K562 (cell line): ENCODE measurements around the gene ZNF512B. TPM values are rescaled to one million over a fixed set of nuclear protein-coding genes. Genes with fewer than 3 reads are reported as not detected.

Experiments
- ATF1 ChIP-seq, 2 experiments: fragments of 450-650 bp in 1 of 2; IDR thresholded peaks; 2 replicates each; pipeline ENCODE4 v1.6.1; 2016; ENCODE audit warnings: missing compliant biosample characterization in 1 of 2, missing genetic modification characterization in 1 of 2
- CBX8 ChIP-seq: fragments of 200-600 bp; sonication (generic); IDR thresholded peaks from 2 replicates; pipeline ENCODE4 v1.6.1; 2012; ENCODE audit warnings: borderline replicate concordance, mixed run types, low read depth, mild to moderate bottlenecking, moderate library complexity, mixed read lengths, low read length, control low read depth, inconsistent platforms; ENCODE audit not compliant: poor library complexity, severe bottlenecking; ENCODE audit errors: extremely low read depth
- PCBP2 ChIP-seq: fragments of 200-400 bp; formaldehyde crosslinking; IDR thresholded peaks from 2 replicates; pipeline ENCODE4 v1.6.1; 2018; ENCODE audit warnings: low read length, low read depth, mild to moderate bottlenecking, moderate library complexity; ENCODE audit not compliant: poor library complexity, severe bottlenecking
- POLR2AphosphoS5 ChIP-seq: IDR thresholded peaks from 2 replicates; pipeline ENCODE4 v1.6.1; 2011; ENCODE audit warnings: mild to moderate bottlenecking, low read depth, low read length, moderate library complexity; ENCODE audit not compliant: control insufficient read depth, insufficient read depth
- RBM39 ChIP-seq: fragments of 200-400 bp; formaldehyde crosslinking; optimal IDR thresholded peaks from 2 replicates; pipeline ENCODE3; 2018; ENCODE audit warnings: low read depth, low read length
- RCOR1 ChIP-seq, 2 experiments: IDR thresholded peaks; 2 replicates each; pipeline ENCODE4 v1.6.1; 2012; ENCODE audit warnings: low read depth in 2 of 2, low read length in 2 of 2, borderline replicate concordance in 1 of 2, improper control_type of control experiment in 1 of 2
- TCF7L2 ChIP-seq: fragments of 150-350 bp; IDR thresholded peaks from 2 replicates; pipeline ENCODE4 v1.6.1; 2016; ENCODE audit warnings: low read depth, mild to moderate bottlenecking, low read length, moderate library complexity
- ZKSCAN3 ChIP-seq: fragments of 250-450 bp; sonication (Bioruptor Pico); IDR thresholded peaks from 2 replicates; pipeline ENCODE4 v1.4.0; 2020
- polyA plus RNA-seq, 8 experiments: library from polyadenylated mRNA; depleted of rRNA in 4 of 8; stranded (reverse) in 5 of 8; unstranded in 3 of 8; fragments of >200 nt; fragmentation: Nextera tagmentation in 2 of 8; fragmentation: Illumina TruSeq in 1 of 8; extraction: Ambion mirVana in 2 of 8; extraction: Trizol in 1 of 8; gene quantifications; 2 replicates each; pipeline versions ENCODE4 v1.2.1 to v1.2.3, GENCODE V29; 2011 to 2014; ENCODE audit warnings: inconsistent platforms in 1 of 8, missing spikeins in 1 of 8
- total RNA-seq, 7 experiments: library from RNA; depleted of rRNA in 6 of 7; stranded (reverse); fragments of >200 nt in 6 of 7; fragmentation: Illumina TruSeq in 2 of 7; extraction: Trizol in 2 of 7; gene quantifications; 2 replicates each; pipeline versions ENCODE4 v1.2.1 to v1.2.3, GENCODE V29; 2011 to 2021; ENCODE audit warnings: low replicate concordance in 1 of 7
- TF ChIP-seq, protein P1 (sequence below), 2 experiments: fragments of 450-650 bp in 1 of 2; sonication (generic) in 1 of 2; formaldehyde crosslinking in 1 of 2; IDR thresholded peaks; 2 replicates each; pipeline versions ENCODE4 v1.7.1 to v1.9.0; 2016 to 2022; ENCODE audit warnings: inconsistent platforms in 1 of 2, mild to moderate bottlenecking in 1 of 2, missing genetic modification reagents in 1 of 2
- TF ChIP-seq, protein P2 (sequence below): fragments of 250-450 bp; sonication (Bioruptor Pico); IDR thresholded peaks from 2 replicates; pipeline ENCODE4 v1.4.0; 2020
- TF ChIP-seq, protein P3 (sequence below): sonication (generic); formaldehyde crosslinking; IDR thresholded peaks from 2 replicates; pipeline ENCODE4 v1.9.0; 2022; ENCODE audit warnings: mild to moderate bottlenecking, missing genetic modification reagents

ZNF512B gene
- total and polyA plus RNA-seq, 9 of the 15 experiments (the other 6 are each of a cell fraction or from before 2014, with no cell fraction given), result 0.01 to 27.8 (median 8.2) TPM

DNA sequence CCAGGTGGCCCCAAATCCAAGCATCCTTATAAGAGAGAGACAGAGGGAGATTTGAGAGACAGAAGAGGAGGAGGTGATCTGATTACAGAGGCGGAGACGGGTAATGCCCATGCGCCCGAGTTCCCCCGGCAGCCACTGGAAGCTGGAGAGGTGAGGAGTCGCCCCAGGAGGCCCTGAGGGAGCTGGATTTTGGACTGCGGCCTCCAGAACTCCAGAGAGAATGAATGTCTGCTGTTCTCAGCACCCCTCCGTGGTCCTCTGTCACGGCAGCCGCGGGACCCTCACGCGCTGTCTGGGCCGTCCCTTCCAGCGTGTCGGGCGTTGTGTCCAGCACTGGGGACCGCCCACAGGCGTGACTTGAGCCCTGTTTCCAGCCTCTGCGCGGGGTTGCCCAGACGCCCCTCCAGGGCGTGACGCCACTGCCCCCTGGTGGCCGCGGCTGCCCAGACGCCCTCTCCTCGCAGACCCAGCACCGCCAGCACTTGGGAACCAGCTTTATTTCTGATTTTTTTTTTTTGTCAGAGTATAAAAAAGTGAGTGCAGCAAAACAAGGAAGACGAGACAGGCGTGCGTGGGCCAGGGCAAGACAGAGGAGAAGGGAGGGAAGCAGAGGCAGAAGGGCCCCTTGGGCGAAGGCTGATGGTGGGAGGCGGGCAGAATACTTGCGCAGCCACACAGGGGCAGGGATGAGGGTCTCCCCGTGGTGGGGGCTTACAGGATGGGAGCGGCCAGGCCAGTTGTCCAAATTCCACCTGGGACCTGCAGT lies 4.1 kb upstream of the ZNF512B start (continued):
- TF ChIP-seq, protein P1, sequence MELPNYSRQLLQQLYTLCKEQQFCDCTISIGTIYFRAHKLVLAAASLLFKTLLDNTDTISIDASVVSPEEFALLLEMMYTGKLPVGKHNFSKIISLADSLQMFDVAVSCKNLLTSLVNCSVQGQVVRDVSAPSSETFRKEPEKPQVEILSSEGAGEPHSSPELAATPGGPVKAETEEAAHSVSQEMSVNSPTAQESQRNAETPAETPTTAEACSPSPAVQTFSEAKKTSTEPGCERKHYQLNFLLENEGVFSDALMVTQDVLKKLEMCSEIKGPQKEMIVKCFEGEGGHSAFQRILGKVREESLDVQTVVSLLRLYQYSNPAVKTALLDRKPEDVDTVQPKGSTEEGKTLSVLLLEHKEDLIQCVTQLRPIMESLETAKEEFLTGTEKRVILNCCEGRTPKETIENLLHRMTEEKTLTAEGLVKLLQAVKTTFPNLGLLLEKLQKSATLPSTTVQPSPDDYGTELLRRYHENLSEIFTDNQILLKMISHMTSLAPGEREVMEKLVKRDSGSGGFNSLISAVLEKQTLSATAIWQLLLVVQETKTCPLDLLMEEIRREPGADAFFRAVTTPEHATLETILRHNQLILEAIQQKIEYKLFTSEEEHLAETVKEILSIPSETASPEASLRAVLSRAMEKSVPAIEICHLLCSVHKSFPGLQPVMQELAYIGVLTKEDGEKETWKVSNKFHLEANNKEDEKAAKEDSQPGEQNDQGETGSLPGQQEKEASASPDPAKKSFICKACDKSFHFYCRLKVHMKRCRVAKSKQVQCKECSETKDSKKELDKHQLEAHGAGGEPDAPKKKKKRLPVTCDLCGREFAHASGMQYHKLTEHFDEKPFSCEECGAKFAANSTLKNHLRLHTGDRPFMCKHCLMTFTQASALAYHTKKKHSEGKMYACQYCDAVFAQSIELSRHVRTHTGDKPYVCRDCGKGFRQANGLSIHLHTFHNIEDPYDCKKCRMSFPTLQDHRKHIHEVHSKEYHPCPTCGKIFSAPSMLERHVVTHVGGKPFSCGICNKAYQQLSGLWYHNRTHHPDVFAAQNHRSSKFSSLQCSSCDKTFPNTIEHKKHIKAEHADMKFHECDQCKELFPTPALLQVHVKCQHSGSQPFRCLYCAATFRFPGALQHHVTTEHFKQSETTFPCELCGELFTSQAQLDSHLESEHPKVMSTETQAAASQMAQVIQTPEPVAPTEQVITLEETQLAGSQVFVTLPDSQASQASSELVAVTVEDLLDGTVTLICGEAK (IDR thresholded peaks at IDR 0.05), result no peak
- TF ChIP-seq, protein P1 (CRISPR knock-in tag; IDR thresholded peaks at IDR 0.05), result no peak
- TF ChIP-seq RBM39 (no peak), PCBP2 (no peak), TCF7L2 (no peak), ZKSCAN3 (no peak), CBX8 (no peak), RCOR1 (IDR thresholded peaks at IDR 0.05; ENCODE audit: borderline replicate concordance in 1 of 2, low read depth in 2 of 2, low read length in 2 of 2) (0 out of 4 replicates have a peak, but pooled peaks of 1 of the 2 experiments have one; percentile 49), ATF1 (CRISPR knock-in tag; IDR thresholded peaks at IDR 0.05) (no peak), ATF1 (tag; IDR thresholded peaks at IDR 0.05) (peak; percentile 50), POLR2AphosphoS5 (no peak)
- TF ChIP-seq, protein P2, sequence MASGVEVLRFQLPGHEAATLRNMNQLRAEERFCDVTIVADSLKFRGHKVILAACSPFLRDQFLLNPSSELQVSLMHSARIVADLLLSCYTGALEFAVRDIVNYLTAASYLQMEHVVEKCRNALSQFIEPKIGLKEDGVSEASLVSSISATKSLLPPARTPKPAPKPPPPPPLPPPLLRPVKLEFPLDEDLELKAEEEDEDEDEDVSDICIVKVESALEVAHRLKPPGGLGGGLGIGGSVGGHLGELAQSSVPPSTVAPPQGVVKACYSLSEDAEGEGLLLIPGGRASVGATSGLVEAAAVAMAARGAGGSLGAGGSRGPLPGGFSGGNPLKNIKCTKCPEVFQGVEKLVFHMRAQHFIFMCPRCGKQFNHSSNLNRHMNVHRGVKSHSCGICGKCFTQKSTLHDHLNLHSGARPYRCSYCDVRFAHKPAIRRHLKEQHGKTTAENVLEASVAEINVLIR, result no peak
- TF ChIP-seq, protein P3, sequence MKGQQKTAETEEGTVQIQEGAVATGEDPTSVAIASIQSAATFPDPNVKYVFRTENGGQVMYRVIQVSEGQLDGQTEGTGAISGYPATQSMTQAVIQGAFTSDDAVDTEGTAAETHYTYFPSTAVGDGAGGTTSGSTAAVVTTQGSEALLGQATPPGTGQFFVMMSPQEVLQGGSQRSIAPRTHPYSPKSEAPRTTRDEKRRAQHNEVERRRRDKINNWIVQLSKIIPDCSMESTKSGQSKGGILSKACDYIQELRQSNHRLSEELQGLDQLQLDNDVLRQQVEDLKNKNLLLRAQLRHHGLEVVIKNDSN (CRISPR knock-in tag), result no peak
